Left ventricle myocardium superior (tissue), 1 donor: ENCODE data around the gene TPK1. TPM values are rescaled to one million over a fixed set of nuclear protein-coding genes. Genes with fewer than 3 reads are reported as not detected.
A peak's percentile ranks its signal among the peaks of the same experiment; 100 is the strongest.
"Not testable (repeated sequence)": the region's sequence is repeated elsewhere in the genome, so short reads cannot be mapped to it uniquely, and the experiment has no call there.

Experiments used
- ATAC-seq: fragments of 200-7000 bp; cut with Tn5 transposase; one replicate; pipeline ENCODE4 v1.9.1; 2020; ENCODE audit warnings: mild to moderate bottlenecking, moderate library complexity
- DNase-seq: peaks from one replicate; pipeline ENCODE4 v3.0.0-alpha.2; 2020
- intact Hi-C: fragments of 100-400 bp; cut with micrococcal nuclease; formaldehyde crosslinking; loops from one replicate; pipeline ENCODE4 v1.11.0; 2022
- total RNA-seq: library from RNA; stranded (reverse); fragmentation: NEBNext Ultra II Directional; extraction: Animal tissue kit (Norgen Biotek cat#: 25700); gene quantifications from one replicate; pipeline ENCODE4 v1.2.1, GENCODE V29; 2021
- donor health status: DM: no; HTN: yes; CAD: no; lungs with severe emphysema.

TPK1 gene
- total RNA-seq, 1 donor from 2014 or later, result 4.9 TPM

GRCh38 chr7:144468990-144469732 lies 366.7 kb downstream of the TPK1 start:
- DNase-seq, result no peak
- ATAC-seq, result peak; percentile 73
- intact Hi-C loops, result no loop called here

GRCh38 chr7:144459635-144460034 lies 376.2 kb downstream of the TPK1 start:
- ATAC-seq, result no peak
- intact Hi-C loops, result no loop called here

GRCh38 chr7:144455040-144455404 lies 380.8 kb downstream of the TPK1 start:
- no peak for DNase-seq
- peak; percentile 52 for ATAC-seq
- intact Hi-C loops, result no loop called here

More at GRCh38 chr7:144459635-144460034, 376.2 kb downstream of the TPK1 start:
- DNase-seq, result no peak

- intact Hi-C loops, result no loop called here
- ATAC-seq (no peak), DNase-seq (no peak)
Observed at GRCh38 chr7:144454256-144455039, 381.4 kb downstream of the TPK1 start.

- DNase-seq (no peak), ATAC-seq (no peak)
- intact Hi-C loops, result no loop called here
Observed at GRCh38 chr7:144452064-144452463, 383.8 kb downstream of the TPK1 start.

GRCh38 chr7:144445590-144445989 lies 390.3 kb downstream of the TPK1 start:
- DNase-seq (no peak), ATAC-seq (no peak)
- intact Hi-C loops, result no loop called here

- ATAC-seq (no peak), DNase-seq (no peak)
- intact Hi-C loops, result no loop called here
Observed at GRCh38 chr7:144439717-144440205, 396.1 kb downstream of the TPK1 start.

- intact Hi-C loops, result no loop called here
- no peak for ATAC-seq
- no peak for DNase-seq
Observed at GRCh38 chr7:144438759-144439158, 397.1 kb downstream of the TPK1 start.

GRCh38 chr7:144437370-144438191 lies 398.3 kb downstream of the TPK1 start:
- intact Hi-C loops, result no loop called here
- DNase-seq, result no peak

GRCh38 chr7:144436500-144436899 lies 399.4 kb downstream of the TPK1 start:
- DNase-seq (no peak), ATAC-seq (no peak)
- intact Hi-C loops, result no loop called here

More at GRCh38 chr7:144437370-144438191, 398.3 kb downstream of the TPK1 start:
- ATAC-seq, result peak; percentile 40

- no peak for DNase-seq
- intact Hi-C loops, result no loop called here
Observed at GRCh38 chr7:144428431-144428830, 407.4 kb downstream of the TPK1 start.

GRCh38 chr7:144427539-144427938 lies 408.3 kb downstream of the TPK1 start:
- ATAC-seq, intact Hi-C loops, DNase-seq: not testable (repeated sequence)

More at GRCh38 chr7:144428431-144428830, 407.4 kb downstream of the TPK1 start:
- no peak for ATAC-seq

- ATAC-seq, intact Hi-C loops, DNase-seq: not testable (repeated sequence)
Observed at GRCh38 chr7:144418931-144419330, 416.9 kb downstream of the TPK1 start.

- intact Hi-C loops, result no loop called here
- ATAC-seq, result no peak
- DNase-seq, result no peak
Observed at GRCh38 chr7:144416341-144416740, 419.5 kb downstream of the TPK1 start.

- DNase-seq (no peak), ATAC-seq (no peak)
- intact Hi-C loops, result no loop called here
Observed at GRCh38 chr7:144415858-144416257, 420.0 kb downstream of the TPK1 start.

GRCh38 chr7:144414815-144415214 lies 421.0 kb downstream of the TPK1 start:
- no peak for ATAC-seq
- intact Hi-C loops, result no loop called here
- no peak for DNase-seq

GRCh38 chr7:144410441-144410840 lies 425.4 kb downstream of the TPK1 start:
- intact Hi-C loops, result no loop called here
- DNase-seq (no peak), ATAC-seq (no peak)

- ATAC-seq, result no peak
- intact Hi-C loops, result no loop called here
- no peak for DNase-seq
Observed at GRCh38 chr7:144408121-144408520, 427.7 kb downstream of the TPK1 start.

- ATAC-seq (no peak), DNase-seq (no peak)
- intact Hi-C loops, result no loop called here
Observed at GRCh38 chr7:144407266-144407931, 428.5 kb downstream of the TPK1 start.
